Nucleus accumbens (tissue), 56 donors: ENCODE results near the gene CYSLTR1.
"Not testable (repeated sequence)": the region's sequence is repeated elsewhere in the genome, so short reads cannot be mapped to it uniquely, and the experiment has no call there.

Experiments used
- DNase-seq, 56 donors: peaks; one replicate each; lab custom pipeline; 2025; lab: John Stamatoyannopoulos, UW

Gene CYSLTR1

DNA sequence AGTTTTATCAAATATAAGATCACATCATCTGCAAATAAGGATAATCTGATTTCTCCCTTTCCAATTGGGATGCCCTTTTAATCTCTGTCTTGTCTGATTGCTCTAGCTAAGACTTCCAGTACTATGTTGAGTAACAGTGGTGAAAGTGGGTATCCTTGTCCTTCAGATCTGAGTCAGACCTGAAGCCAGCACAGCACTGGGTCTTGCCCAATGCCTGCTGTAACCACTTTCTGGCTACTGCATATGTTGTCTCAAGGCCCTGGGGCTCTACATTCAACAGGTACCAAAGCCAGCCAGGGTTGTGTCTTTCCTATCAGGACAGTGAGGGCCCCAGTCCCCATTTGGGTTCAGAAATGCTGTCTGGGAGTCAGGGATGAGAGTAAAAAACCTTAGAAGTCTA is 90.3 kb downstream of the CYSLTR1 start:
- no peak for DNase-seq

DNA sequence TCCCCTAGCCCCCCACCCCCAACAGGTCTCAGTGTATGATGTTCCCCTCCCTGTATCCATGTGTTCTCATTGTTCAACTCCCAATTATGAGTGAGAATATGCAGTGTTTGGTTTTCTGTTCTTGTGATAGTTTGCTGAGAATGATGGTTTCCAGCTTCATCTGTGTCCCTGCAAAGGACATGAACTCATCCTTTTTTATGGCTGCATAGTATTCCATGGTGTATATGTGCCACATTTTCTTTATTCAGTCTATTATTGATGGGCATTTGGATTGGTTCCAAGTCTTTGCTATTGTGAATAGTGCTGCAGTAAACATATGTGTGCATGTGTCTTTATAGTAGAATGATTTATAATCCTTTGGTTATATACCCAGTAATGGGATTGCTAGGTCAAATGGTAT is 101.4 kb downstream of the CYSLTR1 start:
- DNase-seq = not testable (repeated sequence)
